Tibial artery (tissue), 4 donors: Measurements from ENCODE around the gene DIDO1.

Source experiments
- DNase-seq, 2 donors: peaks; one replicate each; pipeline ENCODE4 v3.0.0-alpha.2; 2019
- H3K27ac ChIP-seq, 2 donors: fragments of 200-600 bp; sonication (generic) in 1 of 2; 1 replicate in 1 of 2; 2 replicates in 1 of 2; pipeline ENCODE4 v1.5.1; 2018 to 2019; ENCODE audit warnings: mild to moderate bottlenecking in 1 of 2
- H3K27me3 ChIP-seq, 2 donors: fragments of 200-600 bp; sonication (generic) in 1 of 2; one replicate each; pipeline versions ENCODE4 v1.5.1 to v1.6.0; 2016 to 2019
- H3K36me3 ChIP-seq, 3 donors: fragments of 200-600 bp; sonication (generic) in 2 of 3; one replicate each; pipeline ENCODE4 v1.5.1; 2016 to 2019; ENCODE audit warnings: mild to moderate bottlenecking in 2 of 3
- H3K4me1 ChIP-seq, 4 donors: fragments of 200-600 bp; sonication (generic) in 2 of 4; 1 replicate in 3 of 4; 2 replicates in 1 of 4; pipeline ENCODE4 v1.5.1; 2016 to 2019
- H3K4me3 ChIP-seq, 2 donors: fragments of 200-600 bp; sonication (generic) in 1 of 2; 1 replicate in 1 of 2; 2 replicates in 1 of 2; pipeline ENCODE4 v1.5.1; 2018 to 2019; ENCODE audit warnings: mild to moderate bottlenecking in 2 of 2
- H3K9me3 ChIP-seq, 3 donors: fragments of 200-600 bp; sonication (generic) in 1 of 3; one replicate each; pipeline ENCODE4 v1.5.1; 2016 to 2019
- intact Hi-C: fragments of 100-400 bp; cut with DNase I; formaldehyde crosslinking; loops from one replicate; pipeline ENCODE4 v1.15.0; 2023; ENCODE audit warnings: low total_unique reads
- TF ChIP-seq, protein P1 (sequence below), 2 experiments: fragments of 200-600 bp in 1 of 2; fragments of 450-650 bp in 1 of 2; IDR thresholded peaks; one replicate each; pipeline ENCODE4 v1.5.1; 2017 to 2019; ENCODE audit warnings: antibody characterized with exemption in 2 of 2, mild to moderate bottlenecking in 1 of 2, moderate library complexity in 1 of 2

DIDO1 gene

DNA sequence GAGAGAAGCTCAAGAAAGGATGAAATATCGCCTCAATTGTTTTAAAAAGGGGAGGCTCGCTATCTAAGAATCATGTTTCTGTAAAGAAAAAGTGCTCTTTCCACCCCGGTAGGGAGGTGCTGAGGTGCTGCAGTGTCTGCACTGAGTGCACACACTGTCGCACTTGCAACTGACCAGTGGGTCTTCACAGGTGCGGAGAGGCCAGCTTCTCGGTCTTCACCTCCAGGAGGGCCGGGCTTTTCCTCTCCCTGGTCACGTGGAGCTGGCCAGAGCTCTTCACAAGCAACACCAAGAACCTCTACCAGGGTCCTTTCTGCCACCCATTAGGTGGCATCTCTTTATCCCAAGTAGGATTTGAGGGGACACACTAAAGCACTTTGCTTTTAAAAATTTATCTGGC is 36.9 kb downstream of the DIDO1 start:
- no peaks in the 10 kb centered on the region for H3K9me3 ChIP-seq
- intact Hi-C loops = no loop called here
- peaks cover 62 to 90% (median 75%) of the 10 kb centered on the region in 3 donors for H3K36me3 ChIP-seq
- peaks cover 0 to 6% (median 0%) of the 10 kb centered on the region in 4 donors for H3K4me1 ChIP-seq
- no peak overlapping the region for H3K4me3 ChIP-seq
- no peak for DNase-seq
- H3K27ac ChIP-seq = no peak overlapping the region
- H3K27me3 ChIP-seq = no peaks in the 10 kb centered on the region
- TF ChIP-seq, protein P1, sequence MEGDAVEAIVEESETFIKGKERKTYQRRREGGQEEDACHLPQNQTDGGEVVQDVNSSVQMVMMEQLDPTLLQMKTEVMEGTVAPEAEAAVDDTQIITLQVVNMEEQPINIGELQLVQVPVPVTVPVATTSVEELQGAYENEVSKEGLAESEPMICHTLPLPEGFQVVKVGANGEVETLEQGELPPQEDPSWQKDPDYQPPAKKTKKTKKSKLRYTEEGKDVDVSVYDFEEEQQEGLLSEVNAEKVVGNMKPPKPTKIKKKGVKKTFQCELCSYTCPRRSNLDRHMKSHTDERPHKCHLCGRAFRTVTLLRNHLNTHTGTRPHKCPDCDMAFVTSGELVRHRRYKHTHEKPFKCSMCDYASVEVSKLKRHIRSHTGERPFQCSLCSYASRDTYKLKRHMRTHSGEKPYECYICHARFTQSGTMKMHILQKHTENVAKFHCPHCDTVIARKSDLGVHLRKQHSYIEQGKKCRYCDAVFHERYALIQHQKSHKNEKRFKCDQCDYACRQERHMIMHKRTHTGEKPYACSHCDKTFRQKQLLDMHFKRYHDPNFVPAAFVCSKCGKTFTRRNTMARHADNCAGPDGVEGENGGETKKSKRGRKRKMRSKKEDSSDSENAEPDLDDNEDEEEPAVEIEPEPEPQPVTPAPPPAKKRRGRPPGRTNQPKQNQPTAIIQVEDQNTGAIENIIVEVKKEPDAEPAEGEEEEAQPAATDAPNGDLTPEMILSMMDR (IDR thresholded peaks at IDR 0.05) = no peak

- peaks cover 57 to 85% (median 70%) of the 10 kb centered on the region in 3 donors for H3K36me3 ChIP-seq
- intact Hi-C loops = no loop called here
- H3K9me3 ChIP-seq = no peaks in the 10 kb centered on the region
- no peaks in the 10 kb centered on the region for H3K27me3 ChIP-seq
- TF ChIP-seq, protein P1 (IDR thresholded peaks at IDR 0.05) = no peak
- peaks cover 0 to 6% (median 0%) of the 10 kb centered on the region in 4 donors for H3K4me1 ChIP-seq
- no peak overlapping the region for H3K4me3 ChIP-seq
- no peak for DNase-seq
- H3K27ac ChIP-seq = no peak overlapping the region
Observed at GRCh38 chr20:62888910-62889309, 37.4 kb downstream of the DIDO1 start.

DNA sequence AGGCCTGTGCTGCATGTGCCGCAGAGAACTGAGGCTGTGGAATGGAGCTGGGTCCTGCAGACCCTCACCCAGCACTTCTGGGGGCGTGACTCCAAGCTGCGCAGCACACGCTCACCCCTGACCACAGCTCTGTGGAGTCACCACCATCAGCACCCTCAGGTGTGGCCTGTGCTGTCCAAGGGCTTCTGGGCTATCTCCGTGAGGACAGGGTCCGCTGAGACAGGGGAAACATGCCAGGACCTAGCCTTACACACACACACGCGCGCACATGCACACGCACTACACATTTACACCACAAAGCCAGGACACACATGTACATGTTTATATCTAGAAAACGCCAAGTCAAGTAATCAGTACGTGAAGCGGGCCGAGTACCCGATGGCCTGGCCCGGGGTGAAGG is 37.9 kb downstream of the DIDO1 start:
- Histone ChIP-seq H3K9me3 (no peaks in the 10 kb centered on the region), H3K27me3 (no peaks in the 10 kb centered on the region), H3K27ac (no peak overlapping the region), H3K36me3 (peaks cover 52 to 80% (median 65%) of the 10 kb centered on the region in 3 donors), H3K4me3 (no peak overlapping the region), H3K4me1 (peaks cover 0 to 6% (median 0%) of the 10 kb centered on the region in 4 donors)
- DNase-seq = no peak
- TF ChIP-seq, protein P1 (IDR thresholded peaks at IDR 0.05) = no peak
- intact Hi-C loops = no loop called here

DNA sequence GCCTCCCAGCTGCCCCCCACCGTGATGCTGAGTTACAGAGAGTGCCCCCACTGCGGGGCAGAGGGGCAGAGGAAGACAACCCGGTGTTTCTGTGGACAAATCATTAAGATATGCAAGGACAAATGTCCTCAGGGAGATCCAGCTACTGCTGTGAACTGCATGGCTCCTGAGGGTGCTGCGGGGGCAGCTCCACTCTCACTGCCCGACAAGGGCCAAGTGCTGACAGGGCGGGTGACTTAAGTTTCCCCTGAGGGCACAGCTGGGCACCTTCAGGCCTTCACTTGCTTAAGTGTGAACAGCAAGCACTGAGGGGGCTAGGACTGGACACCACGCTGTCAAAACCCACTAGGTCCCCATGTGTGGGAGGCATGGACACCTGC is 38.5 kb downstream of the DIDO1 start:
- H3K27ac ChIP-seq = no peak overlapping the region
- no peak overlapping the region for H3K4me3 ChIP-seq
- peaks cover 46 to 75% (median 60%) of the 10 kb centered on the region in 3 donors for H3K36me3 ChIP-seq
- TF ChIP-seq, protein P1 (IDR thresholded peaks at IDR 0.05) = no peak
- peaks cover 0 to 6% (median 0%) of the 10 kb centered on the region in 4 donors for H3K4me1 ChIP-seq
- no peak for DNase-seq
- no peaks in the 10 kb centered on the region for H3K27me3 ChIP-seq
- H3K9me3 ChIP-seq = no peaks in the 10 kb centered on the region
- intact Hi-C loops = no loop called here

GRCh38 chr20:62887152-62887859 is 39.0 kb downstream of the DIDO1 start:
- TF ChIP-seq, protein P1 (IDR thresholded peaks at IDR 0.05) = no peak
- Histone ChIP-seq H3K4me1 (peaks cover 0 to 6% (median 0%) of the 10 kb centered on the region in 4 donors), H3K27ac (no peak overlapping the region), H3K4me3 (no peak overlapping the region), H3K9me3 (no peaks in the 10 kb centered on the region), H3K27me3 (no peaks in the 10 kb centered on the region), H3K36me3 (peaks cover 41 to 69% (median 54%) of the 10 kb centered on the region in 3 donors)
- DNase-seq = no peak
- intact Hi-C loops = no loop called here
